NCI-H446 treated with DMSO at 0.1 percent for 48 hours (cell line): ENCODE measurements around the gene PARP4.
"Not testable (repeated sequence)": the region's sequence is repeated elsewhere in the genome, so short reads cannot be mapped to it uniquely, and the experiment has no call there.

ENCODE experiments used
- DNase-seq: peaks from one replicate; lab custom pipeline; 2025; lab: John Stamatoyannopoulos, UW

Gene PARP4

GRCh38 chr13:24512197-24512907 is at the start of gene PARP4:
TSS of gene PARP4 (minus strand) at chr13:24512778. CDS start at chr13:24503776, 9,002 bp downstream.
- peak; percentile 45 for DNase-seq

- not testable (repeated sequence) for DNase-seq
These were observed 48.1 kb upstream of the PARP4 start for GRCh38 chr13:24560579-24561187.

DNA sequence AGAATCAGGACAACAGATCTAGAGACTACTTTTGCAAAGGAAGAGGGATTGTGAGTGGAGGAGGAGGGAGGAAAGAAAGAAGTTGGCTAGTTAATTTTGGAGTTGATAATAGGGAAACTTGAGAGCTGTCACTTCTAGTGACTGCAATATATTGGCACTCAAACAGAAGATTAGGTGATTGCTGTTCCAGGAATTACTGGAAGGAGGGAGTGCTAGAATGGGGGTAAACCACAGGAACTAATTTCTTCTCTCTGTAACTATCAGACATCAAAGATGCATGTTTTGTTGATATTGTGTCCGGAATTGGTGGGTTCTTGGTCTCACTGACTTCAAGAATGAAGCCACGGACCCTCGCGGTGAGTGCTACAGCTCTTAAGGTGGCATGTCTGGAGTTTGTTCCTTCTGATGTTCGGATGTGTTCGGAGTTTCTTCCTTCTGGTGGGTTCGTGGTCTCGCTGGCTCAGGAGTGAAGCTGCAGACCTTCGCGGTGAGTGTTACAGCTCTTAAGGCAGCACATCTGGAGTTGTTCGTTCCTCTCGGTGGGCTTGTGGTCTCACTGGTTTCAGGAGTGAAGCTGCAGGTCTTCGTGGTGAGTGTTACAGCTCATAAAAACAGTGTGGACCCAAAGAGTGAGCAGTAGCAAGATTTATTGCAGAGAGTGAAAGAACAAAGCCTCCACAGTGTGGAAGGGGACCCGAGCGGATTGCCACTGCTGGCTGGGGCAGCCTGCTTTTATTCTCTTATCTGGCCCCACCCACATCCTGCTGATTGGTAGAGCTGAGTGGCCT is 47.0 kb upstream of the PARP4 start:
- DNase-seq, result not testable (repeated sequence)

DNA sequence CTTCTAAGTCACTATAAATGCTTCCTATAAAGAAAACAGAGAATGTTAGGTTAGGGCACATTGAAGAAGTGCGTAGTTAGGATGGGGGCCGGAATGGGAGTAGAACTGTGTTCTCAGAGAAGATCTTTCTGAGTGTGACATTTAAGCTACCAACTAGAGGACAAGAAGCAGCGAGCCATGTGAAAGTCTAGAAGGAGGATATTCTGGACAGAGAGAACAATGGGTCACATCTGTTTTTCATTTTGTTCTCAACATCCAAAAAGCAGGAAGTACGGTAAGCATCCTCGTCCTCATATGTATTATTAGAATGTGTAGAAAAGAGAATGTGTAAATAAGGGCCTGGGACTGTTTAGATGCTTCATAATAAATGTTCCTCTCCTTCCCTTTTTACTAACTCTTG is 44.5 kb upstream of the PARP4 start:
- no peak for DNase-seq

DNA sequence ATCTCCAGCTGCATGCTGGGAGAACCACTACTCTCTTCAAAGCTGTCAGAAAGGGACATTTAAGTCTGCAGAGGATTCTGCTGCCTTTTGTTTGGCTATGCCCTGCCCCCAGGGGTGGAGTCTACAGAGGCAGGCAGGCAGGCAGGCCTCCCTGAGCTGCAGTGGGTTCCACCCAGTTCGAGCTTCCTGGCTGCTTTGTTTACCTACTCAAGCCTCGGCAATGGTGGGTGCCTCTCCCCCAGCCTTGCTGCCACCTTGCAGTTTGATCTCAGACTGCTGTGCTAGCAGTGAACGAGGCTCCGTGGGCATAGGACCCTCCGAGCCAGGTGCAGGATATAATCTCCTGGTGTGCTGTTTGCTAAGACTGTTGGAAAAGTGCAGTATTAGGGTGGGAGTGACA is 41.3 kb upstream of the PARP4 start:
- DNase-seq, result not testable (repeated sequence)

DNA sequence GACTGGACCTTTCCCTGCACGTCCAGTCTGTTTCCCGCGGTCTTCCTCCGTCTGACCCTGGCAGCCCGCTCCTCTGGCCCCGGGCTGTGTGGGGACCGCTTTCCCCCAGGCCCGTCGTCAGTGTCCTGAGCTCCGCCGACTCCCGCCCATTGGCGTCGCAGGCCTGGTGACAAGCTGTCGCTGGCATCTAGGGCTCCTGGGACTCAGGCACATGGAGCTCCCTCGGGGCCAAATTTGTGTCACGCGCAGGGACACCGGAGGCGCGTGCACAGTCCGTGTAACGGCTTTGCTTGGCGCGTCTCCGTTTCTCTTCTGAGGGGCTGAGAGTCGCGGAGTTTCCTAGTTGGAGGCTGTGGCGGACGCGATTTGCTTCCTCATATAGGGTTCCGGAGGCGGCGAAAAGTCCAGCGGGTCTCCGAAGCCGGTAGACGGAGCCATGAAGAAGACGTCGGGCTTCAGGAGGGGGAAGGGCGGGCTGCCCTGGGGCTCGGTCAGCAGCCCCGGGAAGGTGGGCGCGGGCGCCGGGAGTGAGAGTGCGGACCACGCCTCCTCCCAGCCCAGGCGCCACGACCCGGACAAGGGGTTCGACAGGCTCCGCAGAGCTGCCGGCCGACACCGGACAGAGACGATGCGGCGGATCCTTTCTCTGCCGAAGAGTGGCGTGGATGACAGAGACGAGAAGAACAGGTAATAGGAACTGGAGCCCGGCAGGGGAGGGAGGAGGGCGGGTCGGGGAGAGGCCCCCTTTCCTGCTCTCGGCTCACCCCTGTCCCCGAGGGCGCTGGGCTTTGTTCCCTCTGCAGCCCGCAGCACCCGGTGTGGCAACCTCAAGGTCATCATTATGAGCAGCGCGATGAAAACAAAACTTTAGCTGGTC is 29.1 kb upstream of the PARP4 start:
- not testable (repeated sequence) for DNase-seq

- no peak for DNase-seq
These were observed 28.5 kb upstream of the PARP4 start for GRCh38 chr13:24541127-24541475.

- DNase-seq, result no peak
These were observed 27.9 kb upstream of the PARP4 start for GRCh38 chr13:24540236-24541126.

GRCh38 chr13:24539500-24540165 is 27.1 kb upstream of the PARP4 start:
- no peak for DNase-seq

DNA sequence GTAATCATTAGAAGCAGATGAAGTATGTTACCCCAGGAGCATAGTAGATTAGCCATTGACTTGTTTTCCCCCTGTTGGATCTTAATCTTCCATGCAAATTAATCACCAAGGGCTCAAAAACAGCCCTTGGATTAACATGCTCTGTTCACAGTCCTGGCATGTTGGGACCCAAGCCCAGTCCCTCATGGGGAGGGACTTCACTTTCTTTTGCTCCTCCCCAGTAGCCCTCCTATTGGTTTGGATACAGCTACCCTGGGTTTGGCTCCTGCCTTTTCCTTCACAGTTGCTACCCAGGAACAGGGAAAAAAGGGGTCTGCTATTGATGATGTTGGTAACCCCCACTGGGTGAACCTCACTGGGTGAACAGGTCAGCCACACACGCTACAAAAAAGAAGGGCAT is 16.9 kb upstream of the PARP4 start:
- no peak for DNase-seq

DNA sequence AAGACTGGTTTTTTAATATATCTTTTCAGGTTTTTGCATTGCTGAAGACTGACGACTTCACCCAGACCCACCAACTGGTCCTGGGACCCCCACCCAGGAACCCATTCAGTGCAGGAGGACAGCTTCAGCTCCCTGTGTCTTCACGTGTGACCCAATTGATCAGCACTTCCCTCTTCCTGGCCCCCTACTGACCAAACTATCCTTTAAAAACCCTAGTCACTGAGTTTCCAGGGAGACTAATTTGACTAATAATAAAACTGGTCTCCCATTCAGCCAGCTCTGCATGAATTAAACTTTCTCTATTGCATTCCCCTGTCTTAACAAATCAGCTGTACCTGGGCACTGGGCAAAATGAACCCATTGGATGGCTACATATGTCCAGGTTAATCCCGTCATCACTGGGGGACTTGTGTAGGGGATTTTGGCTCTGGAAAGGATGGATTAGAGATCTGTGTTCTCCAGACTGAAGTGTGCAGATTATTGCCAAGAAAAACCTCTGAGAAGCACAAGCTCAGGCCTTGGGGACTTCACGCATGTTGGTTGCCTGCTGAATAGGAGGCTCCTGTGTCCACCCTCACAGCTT is 16.3 kb upstream of the PARP4 start:
- DNase-seq, result no peak

DNA sequence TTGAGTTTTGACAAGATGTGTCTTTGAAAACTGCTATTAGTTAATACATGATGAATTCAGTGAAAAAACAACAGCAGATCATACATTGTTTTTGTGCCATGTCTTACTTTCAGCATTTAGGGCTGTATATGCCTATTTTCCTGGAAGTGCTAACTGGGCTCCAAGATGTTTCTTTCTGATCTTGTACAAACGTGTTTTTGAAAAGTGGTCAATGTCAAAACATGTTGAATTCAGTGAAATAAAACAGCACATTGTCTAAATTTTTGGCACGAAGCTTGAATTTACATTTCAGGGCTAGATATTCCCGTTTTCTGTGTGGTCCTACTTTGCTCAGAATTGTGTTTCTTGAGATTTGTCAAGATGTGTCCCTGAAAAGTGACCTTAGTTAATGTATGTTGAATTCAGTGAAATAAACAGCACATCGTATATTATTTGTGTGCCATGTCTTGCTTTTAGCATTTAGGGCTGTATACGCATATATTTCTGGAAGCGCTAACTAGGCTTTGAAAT is 14.7 kb upstream of the PARP4 start:
- DNase-seq, result no peak

DNA sequence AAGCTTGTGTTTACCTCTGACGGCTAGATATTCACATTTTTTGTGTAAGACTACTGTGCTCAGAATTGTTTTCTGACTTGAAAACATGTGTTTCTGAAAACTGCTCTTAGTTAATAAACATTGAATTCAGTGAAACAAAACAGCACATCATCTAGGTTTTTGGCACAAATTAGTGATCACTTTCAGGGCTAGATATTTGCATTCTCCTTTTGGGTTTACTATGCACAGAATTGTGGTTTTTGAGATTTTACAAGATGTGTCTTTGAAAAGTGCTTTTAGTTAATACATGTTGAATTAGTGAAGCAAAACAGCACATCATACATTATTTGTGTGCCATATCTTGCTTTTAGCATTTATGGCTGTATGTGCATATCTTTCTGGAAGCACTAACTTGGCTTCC is 8.2 kb upstream of the PARP4 start:
- DNase-seq, result no peak

DNA sequence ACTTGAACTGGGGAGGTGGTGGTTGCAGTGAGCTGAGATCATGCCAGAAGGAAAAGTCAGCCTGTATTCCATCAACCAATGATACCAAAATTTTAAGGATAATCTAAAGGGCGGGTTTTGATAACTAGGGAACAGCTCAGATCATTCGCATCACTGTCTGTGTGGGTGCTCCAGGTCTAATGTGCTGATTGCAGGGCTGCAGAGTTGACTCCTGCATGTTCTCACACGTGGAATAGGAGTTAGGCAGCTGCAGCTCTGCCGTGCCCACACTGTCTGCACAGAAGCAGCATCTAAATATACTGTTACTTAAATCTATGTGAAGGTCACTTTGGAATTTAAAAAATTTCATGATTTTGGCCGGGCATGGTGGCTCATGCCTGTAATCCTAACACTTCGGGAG is 4.3 kb upstream of the PARP4 start:
- DNase-seq, result no peak

GRCh38 chr13:24512908-24513213 is 283 bp upstream of the PARP4 start:
- DNase-seq, result no peak

- no peak for DNase-seq
These were observed 772 bp downstream of the PARP4 start for GRCh38 chr13:24511816-24512196.

GRCh38 chr13:24511019-24511815 is 1.4 kb downstream of the PARP4 start:
- no peak for DNase-seq

DNA sequence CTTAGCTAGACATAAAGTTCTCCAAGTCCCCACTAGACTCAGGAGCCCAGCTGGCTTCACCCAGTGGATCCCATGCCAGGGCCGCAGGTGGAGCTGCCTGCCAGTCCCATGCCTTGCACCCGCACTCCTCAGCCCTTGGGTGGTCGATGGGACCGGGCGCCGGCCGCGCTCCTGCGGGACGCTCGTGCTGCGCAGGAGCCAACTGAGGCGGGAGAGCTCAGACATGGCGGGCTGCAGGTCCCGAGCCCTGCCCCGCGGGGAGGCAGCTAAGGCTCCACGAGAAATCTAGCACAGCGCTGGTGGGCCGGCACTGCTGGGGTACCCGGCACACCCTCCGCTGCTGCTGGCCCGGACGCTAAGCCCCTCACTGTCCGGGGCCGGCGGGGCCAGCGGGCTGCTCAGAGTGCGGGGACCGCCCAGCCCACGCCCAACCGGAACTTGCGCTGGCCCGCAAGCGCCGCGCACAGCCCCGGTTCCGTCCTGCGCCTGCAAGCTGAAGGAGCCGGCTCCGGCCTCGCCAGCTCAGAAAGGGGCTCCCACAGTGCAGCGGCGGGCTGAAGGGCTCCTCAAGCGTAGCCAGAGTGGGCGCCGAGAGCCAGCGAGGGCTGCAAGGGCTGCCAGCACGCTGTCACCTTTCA is 5.8 kb downstream of the PARP4 start:
- no peak for DNase-seq

- DNase-seq, result not testable (repeated sequence)
These were observed 6.3 kb downstream of the PARP4 start for GRCh38 chr13:24506283-24506682.
